Uterus (tissue), 2 donors: ENCODE results near the gene GNPDA2.

Experiments used
- CTCF ChIP-seq, 4 experiments: fragments of 200-600 bp in 2 of 4; fragments of 450-650 bp in 2 of 4; sonication (generic) in 2 of 4; IDR thresholded peaks; one replicate each; pipeline ENCODE4 v1.5.1; 2016 to 2019; ENCODE audit warnings: antibody characterized with exemption in 4 of 4, mild to moderate bottlenecking in 2 of 4, moderate library complexity in 1 of 4
- POLR2A ChIP-seq, 2 donors: fragments of 450-650 bp; IDR thresholded peaks; one replicate each; pipeline ENCODE4 v1.6.1; 2016; ENCODE audit warnings: antibody characterized with exemption in 2 of 2, mild to moderate bottlenecking in 1 of 2, moderate library complexity in 1 of 2

- no peak for TF ChIP-seq CTCF (IDR thresholded peaks at IDR 0.05)
- TF ChIP-seq POLR2A (IDR thresholded peaks at IDR 0.05), result no peak
These were observed 25.9 kb downstream of the GNPDA2 start for GRCh38 chr4:44700427-44700826.
